ENCODE results near the gene HLA-DRB1. TPM values are rescaled to one million over a fixed set of nuclear protein-coding genes. Genes with fewer than 3 reads are reported as not detected.
"Not testable (repeated sequence)": the region's sequence is repeated elsewhere in the genome, so short reads cannot be mapped to it uniquely, and the experiment has no call there.

The HLA-DRB1 gene
- total RNA-seq, 1 donor from 2014 or later, result 27.2 TPM

GRCh38 chr6:32607263-32607987, 17.8 kb upstream of the HLA-DRB1 start:
- peaks cover 30% of the 10 kb centered on the region for H3K4me1 Mint-ChIP-seq (ENCODE audit: low read depth)
- DNase-seq (ENCODE audit: low spot score), result no peak
- H3K36me3 Mint-ChIP-seq (ENCODE audit: low read depth), result peaks cover 4% of the 10 kb centered on the region
- H3K27me3 Mint-ChIP-seq (ENCODE audit: low read depth), result peaks cover 9% of the 10 kb centered on the region
- H3K4me3 Mint-ChIP-seq (ENCODE audit: low read depth), result no peak overlapping the region
- no peak overlapping the region for H3K27ac Mint-ChIP-seq
- intact Hi-C loops (cut with micrococcal nuclease), result loop anchor here (10.0 kb wide), 1 partner anchor 737 kb away; no protein-coding TSS in a partner anchor
- H3K9me3 Mint-ChIP-seq, result peaks cover 8% of the 10 kb centered on the region

DNA sequence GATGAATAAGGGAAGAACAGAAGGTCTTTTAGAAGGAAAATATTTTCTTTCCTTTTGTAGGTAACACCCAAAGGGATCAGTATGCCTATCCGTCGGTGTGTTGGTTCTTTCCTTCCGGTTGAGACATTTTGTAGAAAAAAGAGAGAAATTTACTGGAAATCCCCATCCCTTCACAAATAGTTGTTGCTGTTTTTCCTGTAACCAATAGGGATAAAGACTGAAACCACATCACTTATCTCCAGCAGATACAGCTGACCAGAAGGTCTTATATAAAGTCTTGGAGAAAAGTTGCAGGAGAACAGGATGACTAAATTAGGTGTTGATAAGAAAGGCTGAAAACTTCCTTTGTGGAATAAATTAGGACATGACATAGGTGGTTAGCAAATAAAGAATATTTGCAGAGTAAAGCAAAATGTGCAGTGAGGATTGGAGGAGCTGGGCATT, 14.8 kb upstream of the HLA-DRB1 start:
- Mint-ChIP-seq H3K27ac (peak overlapping the region; percentile 90), H3K4me1 (ENCODE audit: low read depth) (peaks cover 31% of the 10 kb centered on the region), H3K27me3 (ENCODE audit: low read depth) (peaks cover 5% of the 10 kb centered on the region), H3K9me3 (peaks cover 16% of the 10 kb centered on the region), H3K36me3 (ENCODE audit: low read depth) (peaks cover 6% of the 10 kb centered on the region), H3K4me3 (ENCODE audit: low read depth) (peak overlapping the region; percentile 60)
- DNase-seq (ENCODE audit: low spot score), result no peak
- intact Hi-C loops (cut with micrococcal nuclease), result loop anchor here (10.0 kb wide), 1 partner anchor 740 kb away; no protein-coding TSS in a partner anchor

GRCh38 chr6:32603888-32604287, 14.2 kb upstream of the HLA-DRB1 start:
- DNase-seq (ENCODE audit: low spot score), result no peak
- intact Hi-C loops (cut with micrococcal nuclease), result loop anchor here (10.0 kb wide), 1 partner anchor 741 kb away; no protein-coding TSS in a partner anchor
- Mint-ChIP-seq H3K9me3 (peaks cover 21% of the 10 kb centered on the region), H3K27me3 (ENCODE audit: low read depth) (peaks cover 7% of the 10 kb centered on the region), H3K4me3 (ENCODE audit: low read depth) (peak overlapping the region; percentile 60), H3K4me1 (ENCODE audit: low read depth) (peaks cover 31% of the 10 kb centered on the region), H3K36me3 (ENCODE audit: low read depth) (peaks cover 10% of the 10 kb centered on the region), H3K27ac (peak overlapping the region; percentile 90)

DNA sequence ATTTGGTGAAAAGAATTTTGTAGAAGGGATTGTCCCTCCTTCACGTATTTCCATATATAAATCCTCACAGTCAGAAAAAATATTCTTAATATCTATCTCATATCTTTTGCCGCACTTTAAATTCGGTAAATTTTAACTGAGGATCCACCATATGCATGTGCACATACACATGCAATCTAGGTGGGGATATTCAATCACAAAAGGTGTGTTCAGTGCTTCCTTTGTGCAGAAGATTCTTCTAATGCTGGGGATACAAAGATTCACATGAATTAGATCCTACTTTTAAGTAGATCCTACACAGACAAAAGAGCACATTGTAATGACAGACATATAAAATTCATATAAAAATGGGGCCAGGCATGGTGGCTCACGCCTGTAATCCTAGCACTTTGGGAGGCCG, 13.6 kb upstream of the HLA-DRB1 start:
- H3K9me3 Mint-ChIP-seq, result peaks cover 27% of the 10 kb centered on the region
- H3K27ac Mint-ChIP-seq, result no peak overlapping the region
- H3K27me3 Mint-ChIP-seq (ENCODE audit: low read depth), result peaks cover 9% of the 10 kb centered on the region
- intact Hi-C loops (cut with micrococcal nuclease), result loop anchor here (10.0 kb wide), 1 partner anchor 742 kb away; no protein-coding TSS in a partner anchor
- H3K36me3 Mint-ChIP-seq (ENCODE audit: low read depth), result peaks cover 10% of the 10 kb centered on the region
- DNase-seq (ENCODE audit: low spot score), result no peak
- no peak overlapping the region for H3K4me3 Mint-ChIP-seq (ENCODE audit: low read depth)
- peaks cover 29% of the 10 kb centered on the region for H3K4me1 Mint-ChIP-seq (ENCODE audit: low read depth)

- intact Hi-C loops (cut with micrococcal nuclease), result loop anchor here (10.0 kb wide), 1 partner anchor 742 kb away; no protein-coding TSS in a partner anchor
- Mint-ChIP-seq H3K27me3 (ENCODE audit: low read depth) (peaks cover 5% of the 10 kb centered on the region), H3K9me3 (peaks cover 27% of the 10 kb centered on the region), H3K27ac (no peak overlapping the region), H3K4me1 (ENCODE audit: low read depth) (peaks cover 25% of the 10 kb centered on the region), H3K36me3 (ENCODE audit: low read depth) (peaks cover 10% of the 10 kb centered on the region), H3K4me3 (ENCODE audit: low read depth) (no peak overlapping the region)
- DNase-seq (ENCODE audit: low spot score), result no peak
Observed at GRCh38 chr6:32602383-32602782, 12.7 kb upstream of the HLA-DRB1 start.

- Mint-ChIP-seq H3K27me3 (ENCODE audit: low read depth) (peaks cover 14% of the 10 kb centered on the region), H3K27ac (no peak overlapping the region), H3K36me3 (ENCODE audit: low read depth) (peaks cover 4% of the 10 kb centered on the region), H3K4me3 (ENCODE audit: low read depth) (no peak overlapping the region), H3K4me1 (ENCODE audit: low read depth) (peaks cover 9% of the 10 kb centered on the region), H3K9me3 (peaks cover 16% of the 10 kb centered on the region)
- intact Hi-C loops (cut with micrococcal nuclease), result no loop called here
- no peak for DNase-seq (ENCODE audit: low spot score)
Observed at GRCh38 chr6:32597024-32597423, 7.4 kb upstream of the HLA-DRB1 start.

- Mint-ChIP-seq H3K4me1 (ENCODE audit: low read depth) (peaks cover 30% of the 10 kb centered on the region), H3K27me3 (ENCODE audit: low read depth) (peaks cover 25% of the 10 kb centered on the region)
- H3K27ac Mint-ChIP-seq; H3K4me3 Mint-ChIP-seq (ENCODE audit: low read depth); DNase-seq (ENCODE audit: low spot score); H3K36me3 Mint-ChIP-seq (ENCODE audit: low read depth); H3K9me3 Mint-ChIP-seq; intact Hi-C loops (cut with micrococcal nuclease): not testable (repeated sequence)
Observed at GRCh38 chr6:32590713-32591112, 1.1 kb upstream of the HLA-DRB1 start.

- intact Hi-C loops (cut with micrococcal nuclease), result no loop called here
- no peak for DNase-seq (ENCODE audit: low spot score)
- Mint-ChIP-seq H3K9me3 (no peaks in the 10 kb centered on the region), H3K4me1 (ENCODE audit: low read depth) (peaks cover 38% of the 10 kb centered on the region), H3K27me3 (ENCODE audit: low read depth) (peaks cover 27% of the 10 kb centered on the region), H3K27ac (no peak overlapping the region), H3K4me3 (ENCODE audit: low read depth) (peak overlapping the region; percentile 34), H3K36me3 (ENCODE audit: low read depth) (peaks cover 8% of the 10 kb centered on the region)
Observed at GRCh38 chr6:32588156-32588555, 1.5 kb downstream of the HLA-DRB1 start.

DNA sequence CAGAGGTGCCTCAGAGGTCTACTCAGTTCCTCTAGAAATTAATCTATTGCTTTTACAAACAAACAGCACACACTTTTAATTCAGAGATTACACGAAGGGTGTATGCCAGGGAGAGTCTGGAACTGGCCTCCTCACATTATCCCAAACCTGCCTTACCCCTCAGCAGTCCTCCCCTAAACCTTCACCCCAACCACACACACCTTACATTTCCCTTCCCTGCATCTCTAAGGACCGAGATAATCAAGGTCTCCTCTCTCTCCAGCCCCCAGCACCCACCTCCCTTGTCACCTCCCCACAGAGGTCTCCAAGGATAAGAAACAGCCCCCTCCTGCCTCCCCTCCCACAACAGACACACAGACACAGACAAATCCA, 6.1 kb downstream of the HLA-DRB1 start:
- Mint-ChIP-seq H3K4me3 (ENCODE audit: low read depth) (peak overlapping the region; percentile 89), H3K27ac (peak overlapping the region; percentile 74), H3K9me3 (no peaks in the 10 kb centered on the region), H3K27me3 (ENCODE audit: low read depth) (peaks cover 17% of the 10 kb centered on the region), H3K4me1 (ENCODE audit: low read depth) (peaks cover 34% of the 10 kb centered on the region), H3K36me3 (ENCODE audit: low read depth) (peaks cover 30% of the 10 kb centered on the region)
- DNase-seq (ENCODE audit: low spot score), result no peak
- intact Hi-C loops (cut with micrococcal nuclease), result no loop called here

- peaks cover 33% of the 10 kb centered on the region for H3K36me3 Mint-ChIP-seq (ENCODE audit: low read depth)
- no peaks in the 10 kb centered on the region for H3K9me3 Mint-ChIP-seq
- no peak overlapping the region for H3K27ac Mint-ChIP-seq
- H3K4me1 Mint-ChIP-seq (ENCODE audit: low read depth), result peaks cover 22% of the 10 kb centered on the region
- intact Hi-C loops (cut with micrococcal nuclease), result no loop called here
- no peak overlapping the region for H3K4me3 Mint-ChIP-seq (ENCODE audit: low read depth)
- no peak for DNase-seq (ENCODE audit: low spot score)
- H3K27me3 Mint-ChIP-seq (ENCODE audit: low read depth), result peaks cover 11% of the 10 kb centered on the region
Observed at GRCh38 chr6:32581315-32582095, 8.1 kb downstream of the HLA-DRB1 start.

DNA sequence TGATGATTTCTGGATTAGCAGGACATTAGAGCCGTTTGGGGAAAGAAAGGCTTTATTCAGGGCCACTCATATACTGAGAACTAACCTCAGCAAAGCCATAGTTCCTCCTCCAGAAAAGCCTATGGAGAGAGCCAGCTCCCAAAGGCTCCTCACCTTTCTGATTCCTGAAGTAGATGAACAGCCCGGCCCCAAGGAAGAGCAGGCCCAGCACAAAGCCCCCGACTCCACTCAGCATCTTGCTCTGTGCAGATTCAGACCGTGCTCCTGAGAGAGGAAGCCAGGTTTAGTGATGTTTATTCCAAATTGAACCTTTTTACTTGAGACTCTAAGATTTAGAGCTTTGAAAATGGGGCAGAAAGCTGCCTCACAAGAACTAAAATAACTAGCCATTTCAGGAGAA, 9.1 kb downstream of the HLA-DRB1 start:
- Mint-ChIP-seq H3K4me3 (ENCODE audit: low read depth) (no peak overlapping the region), H3K4me1 (ENCODE audit: low read depth) (peaks cover 17% of the 10 kb centered on the region), H3K36me3 (ENCODE audit: low read depth) (peaks cover 33% of the 10 kb centered on the region), H3K27me3 (ENCODE audit: low read depth) (peaks cover 9% of the 10 kb centered on the region), H3K27ac (no peak overlapping the region), H3K9me3 (no peaks in the 10 kb centered on the region)
- intact Hi-C loops (cut with micrococcal nuclease), result no loop called here
- DNase-seq (ENCODE audit: low spot score), result no peak

DNA sequence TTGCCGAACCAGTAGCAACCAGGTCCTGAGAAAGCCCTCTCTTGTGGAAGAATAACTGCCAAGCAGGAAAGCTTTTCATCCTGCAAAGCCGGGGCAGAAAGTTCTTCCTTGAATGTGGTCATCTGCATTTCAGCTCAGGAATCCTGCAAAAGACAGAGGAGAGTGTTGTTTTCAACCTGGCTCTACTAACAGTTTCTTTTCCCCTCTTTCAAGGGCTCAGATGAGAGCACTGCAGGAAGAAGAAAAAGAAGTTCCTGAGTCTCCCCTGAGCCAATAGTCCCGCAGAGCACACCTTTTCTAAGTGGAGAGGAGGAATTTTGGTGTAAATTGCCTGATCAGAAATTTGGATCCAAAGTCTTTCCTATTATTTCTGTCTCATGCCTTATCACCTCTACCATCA, 10.7 kb downstream of the HLA-DRB1 start:
- no peak for DNase-seq (ENCODE audit: low spot score)
- H3K27me3 Mint-ChIP-seq (ENCODE audit: low read depth), result peaks cover 16% of the 10 kb centered on the region
- H3K9me3 Mint-ChIP-seq, result no peaks in the 10 kb centered on the region
- peaks cover 13% of the 10 kb centered on the region for H3K4me1 Mint-ChIP-seq (ENCODE audit: low read depth)
- intact Hi-C loops (cut with micrococcal nuclease), result no loop called here
- H3K27ac Mint-ChIP-seq, result no peak overlapping the region
- H3K4me3 Mint-ChIP-seq (ENCODE audit: low read depth), result no peak overlapping the region
- H3K36me3 Mint-ChIP-seq (ENCODE audit: low read depth), result peaks cover 30% of the 10 kb centered on the region

DNA sequence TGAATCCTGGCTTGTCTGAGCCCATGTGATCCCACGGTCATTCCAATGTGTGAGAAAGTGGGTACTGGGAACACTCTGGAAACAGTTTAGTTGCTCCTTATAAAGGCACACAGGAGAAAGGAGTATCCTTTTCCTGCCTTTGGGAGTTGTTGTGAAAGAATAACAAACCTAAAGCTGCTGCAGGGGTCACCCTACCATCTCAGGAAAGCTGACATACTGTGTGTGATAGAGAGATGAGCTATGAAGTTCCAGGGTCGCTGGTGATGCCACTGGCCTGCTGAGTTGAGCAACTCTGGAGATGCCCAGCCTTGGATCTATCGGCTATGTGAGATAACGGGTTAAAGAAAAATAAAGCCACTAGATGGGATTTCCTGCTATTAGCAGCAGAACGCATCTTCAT, 12.2 kb downstream of the HLA-DRB1 start:
- intact Hi-C loops (cut with micrococcal nuclease); H3K27ac Mint-ChIP-seq; H3K4me1 Mint-ChIP-seq (ENCODE audit: low read depth); H3K4me3 Mint-ChIP-seq (ENCODE audit: low read depth); DNase-seq (ENCODE audit: low spot score); H3K9me3 Mint-ChIP-seq: not testable (repeated sequence)
- Mint-ChIP-seq H3K27me3 (ENCODE audit: low read depth) (peaks cover 19% of the 10 kb centered on the region), H3K36me3 (ENCODE audit: low read depth) (peaks cover 25% of the 10 kb centered on the region)

Measured in activated T-helper 2 cell treated with anti-CD3 and anti-CD28 coated beads, Interferon-gamma antibody, Interleukin-2, Interleukin-4, amounts not matched to agents 10 μg/mL and 5 μg/mL and 100 μg/mL, durations not matched to agents 14 hours and 24 hours and 36 hours (primary cell).